Measurements from ENCODE around the gene ASF1B.
A peak's percentile ranks its signal among the peaks of the same experiment; 100 is the strongest.

DNA sequence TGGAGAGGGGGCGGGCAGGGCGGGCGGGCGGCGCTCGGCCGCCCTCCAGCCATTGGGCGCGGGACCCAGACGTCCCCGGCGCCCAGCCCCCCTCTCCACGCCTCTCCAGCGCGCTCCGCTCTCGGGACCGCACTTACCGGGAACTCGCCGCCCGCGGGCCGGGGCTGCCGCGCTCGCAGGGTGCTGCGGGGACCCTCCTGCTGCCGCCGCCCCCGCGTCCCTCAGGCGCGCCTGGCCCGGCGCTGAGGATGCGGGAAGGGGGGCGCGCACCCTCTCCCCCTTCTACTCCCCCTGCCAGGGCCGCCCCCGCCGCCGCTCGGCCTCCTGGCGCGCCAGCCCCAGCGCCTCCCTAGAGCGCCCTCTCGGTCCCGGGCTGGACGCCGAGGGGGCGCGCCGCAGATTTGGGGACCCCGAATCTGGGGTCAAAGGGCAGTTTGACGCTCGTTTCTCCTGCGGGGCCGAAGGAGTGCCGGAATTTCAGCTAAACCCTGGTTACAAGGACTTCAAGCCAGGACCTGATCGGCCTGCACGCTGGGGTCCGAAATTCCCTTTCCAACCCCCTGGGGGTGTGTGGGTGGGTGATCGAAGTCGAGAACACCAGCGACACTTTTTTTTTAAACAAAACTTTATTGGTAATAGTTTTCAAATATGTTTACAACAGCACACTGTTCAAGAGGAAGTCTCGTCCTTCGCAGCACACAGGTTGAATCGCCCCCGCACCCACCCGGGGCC lies 45.1 kb downstream of the ASF1B start:
- TF ChIP-seq, protein P1, sequence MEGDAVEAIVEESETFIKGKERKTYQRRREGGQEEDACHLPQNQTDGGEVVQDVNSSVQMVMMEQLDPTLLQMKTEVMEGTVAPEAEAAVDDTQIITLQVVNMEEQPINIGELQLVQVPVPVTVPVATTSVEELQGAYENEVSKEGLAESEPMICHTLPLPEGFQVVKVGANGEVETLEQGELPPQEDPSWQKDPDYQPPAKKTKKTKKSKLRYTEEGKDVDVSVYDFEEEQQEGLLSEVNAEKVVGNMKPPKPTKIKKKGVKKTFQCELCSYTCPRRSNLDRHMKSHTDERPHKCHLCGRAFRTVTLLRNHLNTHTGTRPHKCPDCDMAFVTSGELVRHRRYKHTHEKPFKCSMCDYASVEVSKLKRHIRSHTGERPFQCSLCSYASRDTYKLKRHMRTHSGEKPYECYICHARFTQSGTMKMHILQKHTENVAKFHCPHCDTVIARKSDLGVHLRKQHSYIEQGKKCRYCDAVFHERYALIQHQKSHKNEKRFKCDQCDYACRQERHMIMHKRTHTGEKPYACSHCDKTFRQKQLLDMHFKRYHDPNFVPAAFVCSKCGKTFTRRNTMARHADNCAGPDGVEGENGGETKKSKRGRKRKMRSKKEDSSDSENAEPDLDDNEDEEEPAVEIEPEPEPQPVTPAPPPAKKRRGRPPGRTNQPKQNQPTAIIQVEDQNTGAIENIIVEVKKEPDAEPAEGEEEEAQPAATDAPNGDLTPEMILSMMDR (IDR thresholded peaks at IDR 0.05): peak in 2 of 4 experiments; percentile 27 to 51
- peak; percentile 91 to 93 for TF ChIP-seq POLR2A (IDR thresholded peaks at IDR 0.05)
- no peak for TF ChIP-seq EP300 (IDR thresholded peaks at IDR 0.05)
- peak; percentile 68 for TF ChIP-seq POLR2AphosphoS5 (IDR thresholded peaks at IDR 0.05)

Data from gastroesophageal sphincter (tissue), 3 donors.